ENCODE data around the gene ATP6V1G1.
A peak's percentile ranks its signal among the peaks of the same experiment; 100 is the strongest.

The ATP6V1G1 gene

GRCh38 chr9:114611516-114612271 lies 24.1 kb downstream of the ATP6V1G1 start:
- no peak overlapping the region for H3K27ac Mint-ChIP-seq

GRCh38 chr9:114612272-114612923 lies 24.8 kb downstream of the ATP6V1G1 start:
- H3K27ac Mint-ChIP-seq: no peak overlapping the region
- H3K4me1 Mint-ChIP-seq: peaks cover 33% of the 10 kb centered on the region
- DNase-seq: no peak
- H3K36me3 Mint-ChIP-seq (ENCODE audit: low read depth): peaks cover 4% of the 10 kb centered on the region
- H3K4me3 Mint-ChIP-seq: peak overlapping the region; percentile 82
- peaks cover 3% of the 10 kb centered on the region for H3K9me3 Mint-ChIP-seq
- TF ChIP-seq CTCF (IDR thresholded peaks at IDR 0.05): no peak
- H3K27me3 Mint-ChIP-seq (ENCODE audit: low read depth, poor library complexity): peaks cover 15% of the 10 kb centered on the region

More at GRCh38 chr9:114611516-114612271, 24.1 kb downstream of the ATP6V1G1 start:
- Mint-ChIP-seq H3K27me3 (ENCODE audit: low read depth, poor library complexity) (peaks cover 15% of the 10 kb centered on the region), H3K4me1 (peaks cover 37% of the 10 kb centered on the region), H3K4me3 (peak overlapping the region; percentile 82), H3K9me3 (peaks cover 3% of the 10 kb centered on the region), H3K36me3 (ENCODE audit: low read depth) (peaks cover 4% of the 10 kb centered on the region)
- no peak for TF ChIP-seq CTCF (IDR thresholded peaks at IDR 0.05)
- DNase-seq: peak; percentile 79

- Mint-ChIP-seq H3K4me3 (no peak overlapping the region), H3K4me1 (peaks cover 26% of the 10 kb centered on the region), H3K9me3 (peaks cover 3% of the 10 kb centered on the region), H3K27me3 (ENCODE audit: low read depth, poor library complexity) (peaks cover 13% of the 10 kb centered on the region), H3K36me3 (ENCODE audit: low read depth) (peaks cover 4% of the 10 kb centered on the region), H3K27ac (no peak overlapping the region)
- TF ChIP-seq CTCF (IDR thresholded peaks at IDR 0.05): no peak
- DNase-seq: no peak
These were observed 25.5 kb downstream of the ATP6V1G1 start for GRCh38 chr9:114613087-114613486.

- peaks cover 4% of the 10 kb centered on the region for H3K36me3 Mint-ChIP-seq (ENCODE audit: low read depth)
- peaks cover 3% of the 10 kb centered on the region for H3K9me3 Mint-ChIP-seq
- DNase-seq: no peak
- no peak overlapping the region for H3K4me3 Mint-ChIP-seq
- no peak for TF ChIP-seq CTCF (IDR thresholded peaks at IDR 0.05)
- H3K27ac Mint-ChIP-seq: no peak overlapping the region
- H3K4me1 Mint-ChIP-seq: peaks cover 23% of the 10 kb centered on the region
- H3K27me3 Mint-ChIP-seq (ENCODE audit: low read depth, poor library complexity): peaks cover 7% of the 10 kb centered on the region
These were observed 26.4 kb downstream of the ATP6V1G1 start for GRCh38 chr9:114613919-114614318.

GRCh38 chr9:114614373-114614772 lies 26.8 kb downstream of the ATP6V1G1 start:
- no peak for TF ChIP-seq CTCF (IDR thresholded peaks at IDR 0.05)
- Mint-ChIP-seq H3K9me3 (peaks cover 3% of the 10 kb centered on the region), H3K4me1 (peaks cover 27% of the 10 kb centered on the region), H3K27me3 (ENCODE audit: low read depth, poor library complexity) (peaks cover 7% of the 10 kb centered on the region), H3K4me3 (no peak overlapping the region), H3K27ac (no peak overlapping the region), H3K36me3 (ENCODE audit: low read depth) (peaks cover 4% of the 10 kb centered on the region)
- DNase-seq: no peak
